CD8-positive, alpha-beta memory T cell (primary cell): ENCODE measurements around the gene FAM135A. TPM values are rescaled to one million over a fixed set of nuclear protein-coding genes. Genes with fewer than 3 reads are reported as not detected.

Experiments used
- CTCF ChIA-PET: fragments of 350-600 bp; sonication (Branson Sonifier 250); formaldehyde crosslinking; loops from one replicate; lab custom pipeline; 2021; ENCODE audit warnings: antibody characterized with exemption; lab: Charles Lee
- POLR2A ChIA-PET: fragments of 350-600 bp; sonication (Branson Sonifier 250); formaldehyde crosslinking; loops from one replicate; lab custom pipeline; 2021; ENCODE audit warnings: antibody characterized with exemption; lab: Charles Lee
- DNase-seq, 5 donors: peaks; one replicate each; pipeline versions ENCODE4 v3.0.0 to v3.0.0-alpha.2; 2020 to 2022; ENCODE audit warnings: mixed read lengths in 1 of 5
- H3K27ac ChIP-seq: one replicate; pipeline ENCODE4 v1.7.0; 2013; ENCODE audit warnings: low read depth, mild to moderate bottlenecking, low read length, moderate library complexity
- H3K27me3 ChIP-seq: 2 replicates; pipeline ENCODE4 v1.7.0; 2013; ENCODE audit warnings: low read length, mild to moderate bottlenecking; ENCODE audit not compliant: insufficient read depth, poor library complexity, severe bottlenecking
- H3K36me3 ChIP-seq: 2 replicates; pipeline ENCODE4 v1.7.0; 2013; ENCODE audit warnings: mild to moderate bottlenecking, low read length, moderate library complexity; ENCODE audit not compliant: insufficient read depth
- H3K4me1 ChIP-seq: 2 replicates; pipeline ENCODE4 v1.7.0; 2013; ENCODE audit warnings: mild to moderate bottlenecking, low read length, moderate library complexity; ENCODE audit not compliant: insufficient read depth
- H3K4me3 ChIP-seq: 2 replicates; pipeline ENCODE4 v1.7.0; 2013; ENCODE audit warnings: mild to moderate bottlenecking, low read length
- H3K9me3 ChIP-seq: 2 replicates; pipeline ENCODE4 v1.7.0; 2013; ENCODE audit warnings: mild to moderate bottlenecking, low read length
- H3K27ac Mint-ChIP-seq, 8 donors: one replicate each; pipeline ENCODE4 v1.8.0; 2020 to 2021; ENCODE audit warnings: mixed read lengths in 8 of 8, mild to moderate bottlenecking in 6 of 8, inconsistent platforms in 3 of 8, moderate library complexity in 3 of 8
- H3K27me3 Mint-ChIP-seq, 2 donors: one replicate each; pipeline ENCODE4 v1.8.0; 2020 to 2021; ENCODE audit warnings: mixed read lengths in 2 of 2, mild to moderate bottlenecking in 1 of 2, moderate library complexity in 1 of 2
- H3K36me3 Mint-ChIP-seq, 3 donors: one replicate each; pipeline ENCODE4 v1.8.0; 2020 to 2021; ENCODE audit warnings: mixed read lengths in 3 of 3, inconsistent platforms in 1 of 3, mild to moderate bottlenecking in 1 of 3
- H3K4me1 Mint-ChIP-seq, 3 donors: one replicate each; pipeline ENCODE4 v1.8.0; 2020 to 2021; ENCODE audit warnings: mixed read lengths in 3 of 3, inconsistent platforms in 1 of 3, mild to moderate bottlenecking in 1 of 3
- H3K4me3 Mint-ChIP-seq, 7 donors: one replicate each; pipeline ENCODE4 v1.8.0; 2020 to 2021; ENCODE audit warnings: mixed read lengths in 7 of 7, mild to moderate bottlenecking in 6 of 7, moderate library complexity in 4 of 7, inconsistent platforms in 2 of 7
- H3K9me3 Mint-ChIP-seq, 5 donors: one replicate each; pipeline ENCODE4 v1.8.0; 2020 to 2022; ENCODE audit warnings: mixed read lengths in 5 of 5, mild to moderate bottlenecking in 3 of 5, moderate library complexity in 2 of 5, inconsistent platforms in 1 of 5
- polyA plus RNA-seq: library from polyadenylated mRNA; unstranded; fragments of 300-500 nt; fragmentation: Illumina TruSeq; gene quantifications from one replicate; pipeline ENCODE4 v1.2.3, GENCODE V29; 2021
- total RNA-seq, 2 experiments: library from RNA; stranded (reverse); gene quantifications; one replicate each; pipeline ENCODE4 v1.2.3, GENCODE V29; 2021

FAM135A gene
- total and polyA plus RNA-seq, 3 experiments from 2014 or later, result 3.0 to 5.8 (median 5.7) TPM

DNA sequence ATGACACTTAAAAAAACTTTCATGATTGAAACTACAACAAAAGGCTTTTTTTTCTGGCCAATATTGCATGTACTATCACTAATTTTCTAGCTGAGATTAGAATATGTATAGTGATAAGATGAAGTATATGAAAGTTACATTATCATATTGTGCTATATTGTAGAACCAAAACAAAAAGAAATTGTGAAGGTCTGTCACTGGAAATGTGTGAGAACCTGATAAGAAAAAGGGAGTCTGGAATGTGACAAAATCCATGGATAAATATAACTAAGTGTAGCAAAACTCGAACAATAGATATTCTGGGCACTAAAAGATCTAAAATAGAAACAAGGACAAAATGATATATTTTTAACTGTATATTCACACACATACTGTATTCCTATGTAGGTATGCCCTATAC lies 36.7 kb upstream of the FAM135A start:
- H3K36me3 ChIP-seq, result no peaks in the 10 kb centered on the region
- H3K4me3 ChIP-seq, result no peak overlapping the region
- H3K27me3 ChIP-seq, result no peaks in the 10 kb centered on the region
- Mint-ChIP-seq H3K27me3 (peaks cover 6 to 28% of the 10 kb centered on the region in 2 donors), H3K4me1 (no peaks in the 10 kb centered on the region), H3K9me3 (no peaks in the 10 kb centered on the region), H3K27ac (no peak overlapping the region), H3K36me3 (no peaks in the 10 kb centered on the region), H3K4me3 (no peak overlapping the region)
- H3K9me3 ChIP-seq, result no peaks in the 10 kb centered on the region
- no peak for DNase-seq
- H3K4me1 ChIP-seq, result no peaks in the 10 kb centered on the region
- CTCF ChIA-PET, result no interaction called here
- H3K27ac ChIP-seq, result no peak overlapping the region
- POLR2A ChIA-PET, result no interaction called here

DNA sequence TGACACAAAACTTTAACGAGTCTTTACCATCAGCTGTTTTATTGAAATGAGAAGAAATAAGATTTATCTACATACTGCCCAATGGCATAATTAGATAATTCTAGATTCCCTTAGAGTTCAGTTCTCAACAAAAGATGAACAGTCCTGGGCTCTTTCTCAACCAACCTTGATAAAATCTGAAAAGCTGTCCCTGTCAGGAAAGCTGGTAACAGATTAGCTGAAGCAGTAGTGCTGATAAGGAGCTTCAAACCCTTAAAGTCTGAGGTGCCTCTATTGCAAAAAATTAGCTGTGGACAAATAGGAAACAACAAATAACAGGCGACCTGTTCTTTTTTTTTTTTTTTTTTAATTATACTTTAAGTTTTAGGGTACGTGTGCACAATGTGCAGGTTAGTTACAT lies 35.9 kb upstream of the FAM135A start:
- H3K36me3 Mint-ChIP-seq, result no peaks in the 10 kb centered on the region
- no peaks in the 10 kb centered on the region for H3K36me3 ChIP-seq
- no peaks in the 10 kb centered on the region for H3K4me1 ChIP-seq
- H3K27me3 Mint-ChIP-seq, result peaks cover 6 to 26% of the 10 kb centered on the region in 2 donors
- no peak overlapping the region for H3K27ac ChIP-seq
- POLR2A ChIA-PET, result no interaction called here
- no peak overlapping the region for H3K27ac Mint-ChIP-seq
- no peaks in the 10 kb centered on the region for H3K4me1 Mint-ChIP-seq
- CTCF ChIA-PET, result no interaction called here
- H3K9me3 ChIP-seq, result no peaks in the 10 kb centered on the region
- no peaks in the 10 kb centered on the region for H3K27me3 ChIP-seq
- DNase-seq, result no peak
- H3K4me3 ChIP-seq, result no peak overlapping the region
- H3K9me3 Mint-ChIP-seq, result no peaks in the 10 kb centered on the region
- no peak overlapping the region for H3K4me3 Mint-ChIP-seq

DNA sequence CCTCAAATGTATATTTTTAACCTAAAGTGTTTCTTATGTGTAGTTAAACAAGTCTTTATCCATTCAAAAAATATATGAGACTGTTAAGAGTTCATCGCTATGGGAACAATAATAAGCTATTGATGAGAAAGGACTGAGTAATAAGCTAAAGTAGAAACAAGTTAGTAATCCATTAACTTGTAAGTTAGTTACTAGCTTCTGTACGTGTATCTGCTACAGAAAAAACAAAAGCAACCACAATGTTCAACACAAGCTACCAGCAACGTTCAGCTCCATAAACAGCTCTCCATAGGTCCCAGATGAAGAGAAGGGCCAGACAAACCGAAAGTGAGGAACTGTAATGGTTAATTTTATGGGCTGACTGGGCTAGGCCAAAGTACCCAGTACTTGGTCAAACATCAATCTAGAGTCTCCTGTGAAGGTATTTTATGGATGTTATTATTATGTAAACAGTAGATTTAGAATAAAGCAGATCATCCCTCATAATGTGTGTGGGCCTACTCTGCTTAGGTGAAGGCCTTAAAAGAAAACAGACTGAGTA lies 33.8 kb upstream of the FAM135A start:
- H3K27ac Mint-ChIP-seq, result no peak overlapping the region
- Histone ChIP-seq H3K27me3 (no peaks in the 10 kb centered on the region), H3K9me3 (no peaks in the 10 kb centered on the region), H3K4me3 (no peak overlapping the region), H3K36me3 (no peaks in the 10 kb centered on the region), H3K27ac (no peak overlapping the region), H3K4me1 (no peaks in the 10 kb centered on the region)
- H3K36me3 Mint-ChIP-seq, result no peaks in the 10 kb centered on the region
- ChIA-PET CTCF (interaction anchor here (0.7 to 1.1 kb wide), 2 partner anchors 10 to 42 kb away, joined by 3 read pairs; no protein-coding TSS in a partner anchor), POLR2A (no interaction called here)
- no peak for DNase-seq
- H3K4me3 Mint-ChIP-seq, result no peak overlapping the region
- no peaks in the 10 kb centered on the region for H3K4me1 Mint-ChIP-seq
- peaks cover 0 to 3% (median 0%) of the 10 kb centered on the region in 5 donors for H3K9me3 Mint-ChIP-seq
- peaks cover 6 to 28% of the 10 kb centered on the region in 2 donors for H3K27me3 Mint-ChIP-seq

DNA sequence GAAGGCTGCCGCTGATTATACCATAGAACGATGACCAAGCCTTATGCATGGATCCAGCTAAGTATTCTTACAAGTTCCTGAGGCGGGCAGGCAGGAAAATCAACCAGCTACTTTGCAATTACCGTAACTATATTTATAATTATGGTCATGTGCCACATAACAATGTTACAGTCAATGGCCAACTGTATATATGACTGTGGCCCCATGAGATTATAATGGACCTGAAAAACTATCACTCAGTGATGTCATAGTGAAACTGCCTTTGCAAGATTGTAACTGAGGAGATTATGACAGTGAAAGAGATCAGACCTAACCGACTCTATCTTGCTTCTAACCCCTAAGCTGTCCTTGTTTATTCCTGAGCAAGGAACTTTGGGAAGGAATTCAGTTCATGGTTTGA lies 33.1 kb upstream of the FAM135A start:
- Mint-ChIP-seq H3K9me3 (peaks cover 0 to 3% (median 0%) of the 10 kb centered on the region in 5 donors), H3K4me1 (no peaks in the 10 kb centered on the region), H3K4me3 (no peak overlapping the region), H3K27me3 (peaks cover 4 to 25% of the 10 kb centered on the region in 2 donors), H3K27ac (no peak overlapping the region), H3K36me3 (no peaks in the 10 kb centered on the region)
- Histone ChIP-seq H3K9me3 (no peaks in the 10 kb centered on the region), H3K27me3 (no peaks in the 10 kb centered on the region), H3K36me3 (no peaks in the 10 kb centered on the region), H3K4me3 (no peak overlapping the region), H3K27ac (no peak overlapping the region), H3K4me1 (no peaks in the 10 kb centered on the region)
- ChIA-PET POLR2A (no interaction called here), CTCF (interaction anchor here (0.9 kb wide), 1 partner anchor 9 kb away, joined by 4 read pairs; no protein-coding TSS in a partner anchor)
- no peak for DNase-seq

DNA sequence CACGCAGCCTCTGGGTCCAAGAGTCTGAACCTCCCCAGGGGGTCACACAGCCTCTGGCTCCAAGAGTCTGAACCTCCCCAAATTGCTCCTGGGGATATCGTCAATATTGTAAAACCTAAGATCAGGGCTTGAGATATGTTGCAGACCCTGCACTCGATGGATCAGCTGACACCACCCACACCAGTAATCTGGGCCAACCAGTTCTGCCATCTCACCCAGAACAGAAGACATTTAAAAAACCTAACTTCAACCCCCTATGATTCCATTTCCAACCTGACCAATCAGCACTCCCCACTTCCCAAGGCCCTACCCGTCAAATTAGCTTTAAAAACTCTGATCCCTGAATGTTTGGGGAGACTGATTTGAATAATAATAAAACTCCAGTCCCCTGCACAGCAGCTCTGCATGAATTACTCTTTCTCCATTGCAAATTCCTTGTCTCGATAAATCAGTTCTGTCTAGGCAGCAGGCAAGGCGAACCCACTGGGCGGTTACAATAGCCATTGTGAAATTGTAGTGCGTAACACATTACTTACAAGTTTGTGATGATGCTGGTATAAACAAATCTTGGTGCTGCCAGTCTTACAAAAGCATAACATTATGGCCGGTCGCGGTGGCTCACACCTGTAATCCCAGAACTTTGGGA lies 32.4 kb upstream of the FAM135A start:
- POLR2A ChIA-PET, result no interaction called here
- Mint-ChIP-seq H3K27ac (no peak overlapping the region), H3K4me3 (no peak overlapping the region), H3K27me3 (peaks cover 4 to 20% of the 10 kb centered on the region in 2 donors), H3K9me3 (peaks cover 0 to 3% (median 0%) of the 10 kb centered on the region in 5 donors), H3K36me3 (no peaks in the 10 kb centered on the region), H3K4me1 (no peaks in the 10 kb centered on the region)
- H3K4me3 ChIP-seq, result no peak overlapping the region
- no peak overlapping the region for H3K27ac ChIP-seq
- CTCF ChIA-PET, result interaction anchor here (0.9 kb wide), 1 partner anchor 9 kb away, joined by 4 read pairs; no protein-coding TSS in a partner anchor
- no peak for DNase-seq
- no peaks in the 10 kb centered on the region for H3K4me1 ChIP-seq
- no peaks in the 10 kb centered on the region for H3K36me3 ChIP-seq
- no peaks in the 10 kb centered on the region for H3K9me3 ChIP-seq
- H3K27me3 ChIP-seq, result no peaks in the 10 kb centered on the region

DNA sequence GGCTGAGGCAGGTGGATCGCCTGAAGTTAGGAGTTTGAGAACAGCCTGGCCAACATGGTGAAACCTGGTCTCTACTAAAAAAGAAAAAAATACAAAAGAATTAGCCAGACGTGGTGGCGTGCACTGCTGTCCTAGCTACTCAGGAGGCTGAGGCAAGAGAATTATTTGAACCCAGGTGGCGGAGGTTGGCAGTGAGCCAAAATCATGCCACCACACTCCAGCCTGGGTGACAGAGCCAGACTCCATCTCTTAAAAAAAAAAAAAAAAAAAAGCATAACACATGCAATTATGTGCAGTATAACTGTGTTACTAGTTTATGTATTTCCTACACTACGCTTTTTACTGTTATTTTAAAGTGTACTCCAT lies 31.9 kb upstream of the FAM135A start:
- ChIA-PET POLR2A (no interaction called here), CTCF (no interaction called here)
- Mint-ChIP-seq H3K27me3 (peaks cover 2 to 17% of the 10 kb centered on the region in 2 donors), H3K36me3 (no peaks in the 10 kb centered on the region), H3K4me3 (no peak overlapping the region), H3K4me1 (no peaks in the 10 kb centered on the region), H3K27ac (no peak overlapping the region), H3K9me3 (peaks cover 0 to 3% (median 0%) of the 10 kb centered on the region in 5 donors)
- no peaks in the 10 kb centered on the region for H3K9me3 ChIP-seq
- no peak overlapping the region for H3K27ac ChIP-seq
- no peaks in the 10 kb centered on the region for H3K4me1 ChIP-seq
- H3K4me3 ChIP-seq, result no peak overlapping the region
- no peaks in the 10 kb centered on the region for H3K36me3 ChIP-seq
- DNase-seq, result no peak
- no peaks in the 10 kb centered on the region for H3K27me3 ChIP-seq

DNA sequence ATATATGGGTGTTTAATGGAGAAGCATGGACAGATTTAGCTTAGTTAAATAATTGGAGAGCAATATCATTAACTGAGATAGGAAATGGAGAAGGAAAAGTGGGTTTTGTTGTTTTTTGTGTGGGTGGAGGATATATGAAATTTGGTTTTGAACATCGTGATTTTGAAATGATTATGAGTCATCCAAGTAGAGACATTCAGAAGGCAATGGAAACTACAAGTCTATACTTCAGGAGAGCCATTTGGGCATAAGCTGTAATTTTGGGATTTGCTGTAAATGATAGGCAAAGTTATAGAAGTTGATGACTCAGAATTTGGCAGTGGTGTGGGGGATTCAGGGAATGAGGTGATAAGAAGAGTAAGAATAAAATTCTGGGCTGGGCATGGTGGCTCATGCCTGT lies 27.4 kb upstream of the FAM135A start:
- H3K9me3 ChIP-seq, result no peaks in the 10 kb centered on the region
- H3K4me3 Mint-ChIP-seq, result no peak overlapping the region
- ChIA-PET POLR2A (no interaction called here), CTCF (no interaction called here)
- H3K27ac ChIP-seq, result no peak overlapping the region
- H3K4me3 ChIP-seq, result no peak overlapping the region
- H3K27me3 ChIP-seq, result no peaks in the 10 kb centered on the region
- H3K36me3 Mint-ChIP-seq, result no peaks in the 10 kb centered on the region
- H3K27me3 Mint-ChIP-seq, result peaks cover 2 to 19% of the 10 kb centered on the region in 2 donors
- no peaks in the 10 kb centered on the region for H3K36me3 ChIP-seq
- peaks cover 0 to 3% (median 0%) of the 10 kb centered on the region in 5 donors for H3K9me3 Mint-ChIP-seq
- no peaks in the 10 kb centered on the region for H3K4me1 ChIP-seq
- no peak for DNase-seq
- no peak overlapping the region for H3K27ac Mint-ChIP-seq
- no peaks in the 10 kb centered on the region for H3K4me1 Mint-ChIP-seq

DNA sequence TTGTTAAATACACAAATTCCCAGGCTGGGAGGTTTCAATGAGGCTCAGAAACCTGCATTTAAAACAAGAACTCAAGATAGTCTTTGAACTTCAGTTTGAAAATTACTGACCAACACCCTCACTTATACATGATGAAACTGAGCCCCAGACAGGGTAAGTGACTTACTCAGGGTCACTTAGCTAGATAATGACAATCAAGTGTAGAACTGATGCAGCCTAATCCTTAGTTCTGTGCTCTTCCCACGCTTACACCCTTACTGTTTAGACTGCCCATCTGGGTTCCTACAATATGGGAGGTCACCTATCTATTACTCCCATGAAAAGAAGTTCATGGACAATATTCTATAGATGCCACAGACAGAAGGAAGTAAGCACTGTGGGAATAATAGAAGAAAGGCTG lies 24.5 kb upstream of the FAM135A start:
- no peaks in the 10 kb centered on the region for H3K27me3 ChIP-seq
- POLR2A ChIA-PET, result no interaction called here
- no peak overlapping the region for H3K27ac Mint-ChIP-seq
- H3K27me3 Mint-ChIP-seq, result peaks cover 4 to 40% of the 10 kb centered on the region in 2 donors
- H3K9me3 Mint-ChIP-seq, result peaks cover 0 to 3% (median 0%) of the 10 kb centered on the region in 5 donors
- no peaks in the 10 kb centered on the region for H3K36me3 Mint-ChIP-seq
- CTCF ChIA-PET, result interaction anchor here (2.8 kb wide), 1 partner anchor 20 kb away, joined by 12 read pairs; no protein-coding TSS in a partner anchor
- no peak overlapping the region for H3K4me3 ChIP-seq
- no peaks in the 10 kb centered on the region for H3K36me3 ChIP-seq
- no peaks in the 10 kb centered on the region for H3K4me1 ChIP-seq
- no peak overlapping the region for H3K4me3 Mint-ChIP-seq
- no peaks in the 10 kb centered on the region for H3K4me1 Mint-ChIP-seq
- no peak for DNase-seq
- no peak overlapping the region for H3K27ac ChIP-seq
- H3K9me3 ChIP-seq, result no peaks in the 10 kb centered on the region
